Activated CD4-positive, alpha-beta memory T cell treated with anti-CD3 and anti-CD28 coated beads, Interleukin-2, amount 10 ng/mL, durations not matched to agents 7 days and 5 days (primary cell): ENCODE data around the gene STX16. TPM values are rescaled to one million over a fixed set of nuclear protein-coding genes. Genes with fewer than 3 reads are reported as not detected.

Experiments
- CTCF ChIA-PET: fragments of 350-600 bp; sonication (Branson Sonifier 250); formaldehyde crosslinking; loops from one replicate; lab custom pipeline; 2021; ENCODE audit warnings: antibody characterized with exemption, inconsistent platforms; lab: Charles Lee
- POLR2A ChIA-PET: fragments of 350-600 bp; sonication (Branson Sonifier 250); formaldehyde crosslinking; loops from one replicate; lab custom pipeline; 2021; ENCODE audit warnings: antibody characterized with exemption; lab: Charles Lee
- DNase-seq: peaks from one replicate; pipeline ENCODE4 v3.0.0-alpha.2; 2020
- H3K27ac Mint-ChIP-seq: one replicate; pipeline ENCODE4 v1.8.0; 2021; ENCODE audit warnings: mild to moderate bottlenecking, mixed read lengths
- H3K27me3 Mint-ChIP-seq: one replicate; pipeline ENCODE4 v1.8.0; 2021; ENCODE audit warnings: mixed read lengths
- H3K36me3 Mint-ChIP-seq: one replicate; pipeline ENCODE4 v1.8.0; 2021; ENCODE audit warnings: low read depth, mixed read lengths
- H3K4me1 Mint-ChIP-seq: one replicate; pipeline ENCODE4 v1.8.0; 2021; ENCODE audit warnings: mixed read lengths
- H3K4me3 Mint-ChIP-seq: one replicate; pipeline ENCODE4 v1.8.0; 2021; ENCODE audit warnings: mild to moderate bottlenecking, mixed read lengths
- H3K9me3 Mint-ChIP-seq: one replicate; pipeline ENCODE4 v1.8.0; 2021; ENCODE audit warnings: mixed read lengths
- total RNA-seq, 2 experiments: library from RNA; stranded (reverse); gene quantifications; one replicate each; pipeline ENCODE4 v1.2.3, GENCODE V29; 2021

Gene STX16
- total RNA-seq, 2 experiments from 2014 or later, result 152 to 153 TPM

- CTCF ChIA-PET, result no interaction called here
- DNase-seq, result no peak
- H3K36me3 Mint-ChIP-seq, result no peaks in the 10 kb centered on the region
- no peaks in the 10 kb centered on the region for H3K4me1 Mint-ChIP-seq
- H3K9me3 Mint-ChIP-seq, result no peaks in the 10 kb centered on the region
- no peak overlapping the region for H3K27ac Mint-ChIP-seq
- H3K27me3 Mint-ChIP-seq, result peaks cover 3% of the 10 kb centered on the region
- POLR2A ChIA-PET, result no interaction called here
- no peak overlapping the region for H3K4me3 Mint-ChIP-seq
Observed at GRCh38 chr20:58612121-58612691, 38.9 kb upstream of the STX16 start.

GRCh38 chr20:58613061-58613854 is 37.8 kb upstream of the STX16 start:
- Mint-ChIP-seq H3K36me3 (no peaks in the 10 kb centered on the region), H3K9me3 (no peaks in the 10 kb centered on the region), H3K27ac (no peak overlapping the region), H3K4me1 (no peaks in the 10 kb centered on the region), H3K27me3 (peaks cover 6% of the 10 kb centered on the region), H3K4me3 (no peak overlapping the region)
- ChIA-PET CTCF (no interaction called here), POLR2A (no interaction called here)
- DNase-seq, result no peak

- POLR2A ChIA-PET, result no interaction called here
- H3K27me3 Mint-ChIP-seq, result peaks cover 10% of the 10 kb centered on the region
- H3K27ac Mint-ChIP-seq, result no peak overlapping the region
- CTCF ChIA-PET, result no interaction called here
- H3K36me3 Mint-ChIP-seq, result no peaks in the 10 kb centered on the region
- DNase-seq, result no peak
- H3K9me3 Mint-ChIP-seq, result no peaks in the 10 kb centered on the region
- no peak overlapping the region for H3K4me3 Mint-ChIP-seq
- H3K4me1 Mint-ChIP-seq, result no peaks in the 10 kb centered on the region
Observed at GRCh38 chr20:58614366-58614765, 36.7 kb upstream of the STX16 start.

- ChIA-PET CTCF (no interaction called here), POLR2A (no interaction called here)
- DNase-seq, result no peak
- no peak overlapping the region for H3K27ac Mint-ChIP-seq
- H3K4me3 Mint-ChIP-seq, result no peak overlapping the region
- H3K36me3 Mint-ChIP-seq, result no peaks in the 10 kb centered on the region
- H3K27me3 Mint-ChIP-seq, result peaks cover 10% of the 10 kb centered on the region
- H3K9me3 Mint-ChIP-seq, result no peaks in the 10 kb centered on the region
- H3K4me1 Mint-ChIP-seq, result no peaks in the 10 kb centered on the region
Observed at GRCh38 chr20:58614984-58615760, 35.9 kb upstream of the STX16 start.

- DNase-seq, result no peak
- CTCF ChIA-PET, result interaction anchor here (1.3 kb wide), 1 partner anchor 10 kb away, joined by 4 read pairs; no protein-coding TSS in a partner anchor
- no peak overlapping the region for H3K4me3 Mint-ChIP-seq
- no peak overlapping the region for H3K27ac Mint-ChIP-seq
- POLR2A ChIA-PET, result no interaction called here
- H3K36me3 Mint-ChIP-seq, result no peaks in the 10 kb centered on the region
- H3K4me1 Mint-ChIP-seq, result no peaks in the 10 kb centered on the region
- peaks cover 10% of the 10 kb centered on the region for H3K27me3 Mint-ChIP-seq
- H3K9me3 Mint-ChIP-seq, result no peaks in the 10 kb centered on the region
Observed at GRCh38 chr20:58616411-58616810, 34.7 kb upstream of the STX16 start.

- POLR2A ChIA-PET, result no interaction called here
- CTCF ChIA-PET, result interaction anchor here (1.3 kb wide), 1 partner anchor 9 kb away, joined by 4 read pairs; no protein-coding TSS in a partner anchor
- Mint-ChIP-seq H3K27ac (no peak overlapping the region), H3K9me3 (no peaks in the 10 kb centered on the region), H3K4me1 (no peaks in the 10 kb centered on the region), H3K27me3 (peaks cover 10% of the 10 kb centered on the region), H3K4me3 (no peak overlapping the region), H3K36me3 (no peaks in the 10 kb centered on the region)
- no peak for DNase-seq
Observed at GRCh38 chr20:58617158-58617557, 33.9 kb upstream of the STX16 start.

- Mint-ChIP-seq H3K27ac (no peak overlapping the region), H3K27me3 (peaks cover 10% of the 10 kb centered on the region), H3K4me1 (no peaks in the 10 kb centered on the region), H3K9me3 (no peaks in the 10 kb centered on the region), H3K4me3 (no peak overlapping the region), H3K36me3 (no peaks in the 10 kb centered on the region)
- DNase-seq, result no peak
- POLR2A ChIA-PET, result no interaction called here
- CTCF ChIA-PET, result no interaction called here
Observed at GRCh38 chr20:58618351-58619076, 32.6 kb upstream of the STX16 start.

- ChIA-PET CTCF (no interaction called here), POLR2A (no interaction called here)
- Mint-ChIP-seq H3K27ac (no peak overlapping the region), H3K27me3 (peaks cover 10% of the 10 kb centered on the region), H3K9me3 (no peaks in the 10 kb centered on the region), H3K4me3 (no peak overlapping the region), H3K36me3 (no peaks in the 10 kb centered on the region), H3K4me1 (no peaks in the 10 kb centered on the region)
- no peak for DNase-seq
Observed at GRCh38 chr20:58619077-58619863, 31.8 kb upstream of the STX16 start.

- Mint-ChIP-seq H3K9me3 (no peaks in the 10 kb centered on the region), H3K27ac (no peak overlapping the region), H3K27me3 (peaks cover 10% of the 10 kb centered on the region), H3K36me3 (no peaks in the 10 kb centered on the region), H3K4me3 (no peak overlapping the region), H3K4me1 (no peaks in the 10 kb centered on the region)
- POLR2A ChIA-PET, result no interaction called here
- DNase-seq, result no peak
- CTCF ChIA-PET, result no interaction called here
Observed at GRCh38 chr20:58619864-58620431, 31.1 kb upstream of the STX16 start.

GRCh38 chr20:58621906-58622548 is 29.1 kb upstream of the STX16 start:
- H3K27me3 Mint-ChIP-seq, result peaks cover 8% of the 10 kb centered on the region
- H3K4me1 Mint-ChIP-seq, result peaks cover 1% of the 10 kb centered on the region
- ChIA-PET CTCF (interaction anchor here (0.9 to 1.1 kb wide), 2 partner anchors 17 to 29 kb away, joined by 3 read pairs; partner anchors contain the start of gene STX16), POLR2A (no interaction called here)
- DNase-seq, result no peak
- H3K27ac Mint-ChIP-seq, result no peak overlapping the region
- no peaks in the 10 kb centered on the region for H3K9me3 Mint-ChIP-seq
- H3K36me3 Mint-ChIP-seq, result no peaks in the 10 kb centered on the region
- no peak overlapping the region for H3K4me3 Mint-ChIP-seq

GRCh38 chr20:58622671-58623578 is 28.2 kb upstream of the STX16 start:
- DNase-seq, result no peak
- Mint-ChIP-seq H3K36me3 (no peaks in the 10 kb centered on the region), H3K9me3 (no peaks in the 10 kb centered on the region), H3K27ac (no peak overlapping the region), H3K27me3 (peaks cover 4% of the 10 kb centered on the region), H3K4me1 (peaks cover 1% of the 10 kb centered on the region), H3K4me3 (no peak overlapping the region)
- POLR2A ChIA-PET, result no interaction called here
- CTCF ChIA-PET, result interaction anchor here (1.1 kb wide), 1 partner anchor 28 kb away, joined by 3 read pairs; the partner anchor contains the start of gene STX16
